Prostate gland (tissue), 2 donors: Measurements from ENCODE around the gene CEP95. TPM values are rescaled to one million over a fixed set of nuclear protein-coding genes. Genes with fewer than 3 reads are reported as not detected.

Source experiments
- DNase-seq: peaks from one replicate; pipeline ENCODE4 v3.0.0-alpha.2; 2019; ENCODE audit warnings: low spot score
- H3K27ac ChIP-seq, 2 donors: fragments of 200-600 bp; sonication (generic); 2 replicates each; pipeline ENCODE4 v1.5.1; 2017 to 2019
- H3K27me3 ChIP-seq: fragments of 200-600 bp; sonication (generic); replicated peaks from 2 replicates; pipeline ENCODE4 v1.5.1; 2019; ENCODE audit not compliant: insufficient read depth
- H3K36me3 ChIP-seq, 2 donors: fragments of 200-600 bp; sonication (generic); 1 replicate in 1 of 2; 2 replicates in 1 of 2; pipeline versions ENCODE4 v1.5.1 to v1.8.1; 2017 to 2019
- H3K4me1 ChIP-seq: fragments of 200-600 bp; sonication (generic); replicated peaks from 2 replicates; pipeline ENCODE4 v1.5.1; 2019
- H3K4me3 ChIP-seq, 2 donors: fragments of 200-600 bp; sonication (generic); 2 replicates each; pipeline ENCODE4 v1.5.1; 2017 to 2019
- H3K9me3 ChIP-seq: fragments of 200-600 bp; sonication (generic); 2 replicates; pipeline ENCODE4 v1.5.1; 2017
- CTCF ChIP-seq, 4 experiments: fragments of 200-600 bp in 2 of 4; fragments of 450-650 bp in 2 of 4; sonication (generic) in 2 of 4; IDR thresholded peaks; 1 replicate in 3 of 4; 2 replicates in 1 of 4; pipeline ENCODE4 v1.5.1; 2016 to 2019; ENCODE audit warnings: antibody characterized with exemption in 4 of 4, mild to moderate bottlenecking in 2 of 4, moderate library complexity in 2 of 4
- POLR2A ChIP-seq: fragments of 450-650 bp; IDR thresholded peaks from one replicate; pipeline ENCODE4 v1.6.1; 2016; ENCODE audit warnings: antibody characterized with exemption, mild to moderate bottlenecking
- POLR2AphosphoS5 ChIP-seq: sonication (generic); formaldehyde crosslinking; IDR thresholded peaks from one replicate; pipeline ENCODE4 v1.6.1; 2017; ENCODE audit warnings: antibody characterized with exemption
- WGBS: methylation state at CpG from one replicate; pipeline ENCODE4 v1.1.5; 2018; 5-methylcytosine and 5-hydroxymethylcytosine counted together
- intact Hi-C: fragments of 100-400 bp; cut with DNase I; formaldehyde crosslinking; loops from one replicate; pipeline ENCODE4 v1.14.2; 2022
- total RNA-seq, 2 donors: library from RNA; depleted of rRNA; stranded (reverse); fragments of >200 nt; gene quantifications; one replicate each; pipeline ENCODE4 v1.1.0, GENCODE V29; 2016

Gene CEP95
- total RNA-seq, 2 donors from 2014 or later: 26.8 to 50.6 TPM

- Histone ChIP-seq H3K4me1 (no peaks in the 10 kb centered on the region), H3K9me3 (no peaks in the 10 kb centered on the region), H3K27ac (no peak overlapping the region), H3K36me3 (no peaks in the 10 kb centered on the region), H3K4me3 (no peak overlapping the region), H3K27me3 (no peaks in the 10 kb centered on the region)
- TF ChIP-seq POLR2AphosphoS5: no peak
- TF ChIP-seq CTCF (IDR thresholded peaks at IDR 0.05): no peak
- TF ChIP-seq POLR2A: no peak
- DNase-seq: no peak
- intact Hi-C loops: no loop called here
- WGBS: 96% methylated on average over 1 of the region's 1 CpG
Observed at GRCh38 chr17:64515829-64516228, 9.1 kb downstream of the CEP95 start.

GRCh38 chr17:64519601-64520000, 12.8 kb downstream of the CEP95 start:
- Histone ChIP-seq H3K27ac (no peak overlapping the region), H3K4me1 (no peaks in the 10 kb centered on the region), H3K27me3 (no peaks in the 10 kb centered on the region), H3K4me3 (no peak overlapping the region), H3K9me3 (no peaks in the 10 kb centered on the region), H3K36me3 (no peaks in the 10 kb centered on the region)
- WGBS: 93% methylated on average over 6 of the region's 6 CpGs
- no peak for TF ChIP-seq CTCF (IDR thresholded peaks at IDR 0.05)
- TF ChIP-seq POLR2AphosphoS5: no peak
- TF ChIP-seq POLR2A: no peak
- intact Hi-C loops: no loop called here
- DNase-seq: no peak

- intact Hi-C loops: no loop called here
- DNase-seq: no peak
Observed at GRCh38 chr17:64520359-64520758, 13.6 kb downstream of the CEP95 start.

GRCh38 chr17:64527914-64528313, 21.1 kb downstream of the CEP95 start:
- Histone ChIP-seq H3K4me1 (no peaks in the 10 kb centered on the region), H3K27ac (no peak overlapping the region), H3K9me3 (no peaks in the 10 kb centered on the region), H3K36me3 (peaks cover 14% of the 10 kb centered on the region in 2 donors), H3K27me3 (no peaks in the 10 kb centered on the region), H3K4me3 (no peak overlapping the region)
- 82% methylated on average over 2 of the region's 2 CpGs for WGBS
- no peak for TF ChIP-seq POLR2A
- TF ChIP-seq CTCF (IDR thresholded peaks at IDR 0.05): no peak
- no peak for TF ChIP-seq POLR2AphosphoS5
- intact Hi-C loops: no loop called here
- no peak for DNase-seq

More at GRCh38 chr17:64520359-64520758, 13.6 kb downstream of the CEP95 start:
- TF ChIP-seq POLR2A (no peak), POLR2AphosphoS5 (no peak), CTCF (IDR thresholded peaks at IDR 0.05) (no peak)
- no peaks in the 10 kb centered on the region for H3K9me3 ChIP-seq
- 95% methylated on average over 6 of the region's 6 CpGs for WGBS
- H3K27ac ChIP-seq: no peak overlapping the region
- peaks cover 0 to under 1% of the 10 kb centered on the region in 2 donors for H3K36me3 ChIP-seq
- H3K4me3 ChIP-seq: no peak overlapping the region
- no peaks in the 10 kb centered on the region for H3K4me1 ChIP-seq
- no peaks in the 10 kb centered on the region for H3K27me3 ChIP-seq

GRCh38 chr17:64529221-64529620, 22.4 kb downstream of the CEP95 start:
- DNase-seq: no peak
- 94% methylated on average over 5 of the region's 5 CpGs for WGBS
- no peak overlapping the region for H3K27ac ChIP-seq
- intact Hi-C loops: no loop called here
- H3K4me1 ChIP-seq: no peaks in the 10 kb centered on the region
- no peaks in the 10 kb centered on the region for H3K9me3 ChIP-seq
- no peaks in the 10 kb centered on the region for H3K27me3 ChIP-seq
- H3K36me3 ChIP-seq: peaks cover 14% of the 10 kb centered on the region in 2 donors
- no peak for TF ChIP-seq POLR2A
- TF ChIP-seq CTCF (IDR thresholded peaks at IDR 0.05): no peak
- no peak overlapping the region for H3K4me3 ChIP-seq
